Measurements from ENCODE around the gene EMILIN1.

EMILIN1 gene

GRCh38 chr2:27081984-27082772, 3.8 kb downstream of the EMILIN1 start:
- Histone ChIP-seq H3K9me3 (ENCODE audit: control insufficient read depth, insufficient read depth, low read length) (no peaks in the 10 kb centered on the region), H3K4me3 (ENCODE audit: low read depth, low read length) (no peak overlapping the region), H3K9ac (ENCODE audit: low read depth, low read length) (no peak overlapping the region), H3K4me1 (ENCODE audit: control insufficient read depth, insufficient read depth, low read length) (peaks cover 15% of the 10 kb centered on the region), H3K36me3 (ENCODE audit: control insufficient read depth, insufficient read depth, low read length) (no peaks in the 10 kb centered on the region), H3K27me3 (ENCODE audit: control insufficient read depth, insufficient read depth, low read length) (peaks cover 12% of the 10 kb centered on the region), H3K27ac (ENCODE audit: low read depth, low read length) (no peak overlapping the region)

GRCh38 chr2:27082773-27083409, 4.5 kb downstream of the EMILIN1 start:
- no peaks in the 10 kb centered on the region for H3K9me3 ChIP-seq (ENCODE audit: control insufficient read depth, insufficient read depth, low read length)
- no peak overlapping the region for H3K27ac ChIP-seq (ENCODE audit: low read depth, low read length)
- no peak overlapping the region for H3K4me3 ChIP-seq (ENCODE audit: low read depth, low read length)
- H3K9ac ChIP-seq (ENCODE audit: low read depth, low read length): no peak overlapping the region
- H3K36me3 ChIP-seq (ENCODE audit: control insufficient read depth, insufficient read depth, low read length): no peaks in the 10 kb centered on the region
- peaks cover 15% of the 10 kb centered on the region for H3K4me1 ChIP-seq (ENCODE audit: control insufficient read depth, insufficient read depth, low read length)
- H3K27me3 ChIP-seq (ENCODE audit: control insufficient read depth, insufficient read depth, low read length): peaks cover 16% of the 10 kb centered on the region

- Histone ChIP-seq H3K36me3 (ENCODE audit: control insufficient read depth, insufficient read depth, low read length) (no peaks in the 10 kb centered on the region), H3K27me3 (ENCODE audit: control insufficient read depth, insufficient read depth, low read length) (peaks cover 16% of the 10 kb centered on the region), H3K4me1 (ENCODE audit: control insufficient read depth, insufficient read depth, low read length) (peaks cover 11% of the 10 kb centered on the region), H3K4me3 (ENCODE audit: low read depth, low read length) (no peak overlapping the region), H3K9me3 (ENCODE audit: control insufficient read depth, insufficient read depth, low read length) (no peaks in the 10 kb centered on the region), H3K27ac (ENCODE audit: low read depth, low read length) (no peak overlapping the region), H3K9ac (ENCODE audit: low read depth, low read length) (no peak overlapping the region)
Measured at GRCh38 chr2:27083410-27084296, 5.2 kb downstream of the EMILIN1 start.

GRCh38 chr2:27084297-27085061, 6.1 kb downstream of the EMILIN1 start:
- H3K9ac ChIP-seq (ENCODE audit: low read depth, low read length): no peak overlapping the region
- H3K27me3 ChIP-seq (ENCODE audit: control insufficient read depth, insufficient read depth, low read length): peaks cover 16% of the 10 kb centered on the region
- no peaks in the 10 kb centered on the region for H3K36me3 ChIP-seq (ENCODE audit: control insufficient read depth, insufficient read depth, low read length)
- peaks cover 8% of the 10 kb centered on the region; the same call in 1 of the 2 replicates for H3K4me1 ChIP-seq (ENCODE audit: control insufficient read depth, insufficient read depth, low read length)
- H3K27ac ChIP-seq (ENCODE audit: low read depth, low read length): no peak overlapping the region
- no peaks in the 10 kb centered on the region for H3K9me3 ChIP-seq (ENCODE audit: control insufficient read depth, insufficient read depth, low read length)
- H3K4me3 ChIP-seq (ENCODE audit: low read depth, low read length): no peak overlapping the region

- Histone ChIP-seq H3K9me3 (ENCODE audit: control insufficient read depth, insufficient read depth, low read length) (no peaks in the 10 kb centered on the region), H3K4me1 (ENCODE audit: control insufficient read depth, insufficient read depth, low read length) (peaks cover 8% of the 10 kb centered on the region; the same call in 1 of the 2 replicates), H3K27ac (ENCODE audit: low read depth, low read length) (no peak overlapping the region), H3K4me3 (ENCODE audit: low read depth, low read length) (peak overlapping the region; percentile 76), H3K36me3 (ENCODE audit: control insufficient read depth, insufficient read depth, low read length) (no peaks in the 10 kb centered on the region), H3K9ac (ENCODE audit: low read depth, low read length) (no peak overlapping the region), H3K27me3 (ENCODE audit: control insufficient read depth, insufficient read depth, low read length) (peaks cover 16% of the 10 kb centered on the region)
Measured at GRCh38 chr2:27085062-27085672, 6.8 kb downstream of the EMILIN1 start.

- Histone ChIP-seq H3K27ac (ENCODE audit: low read depth, low read length) (no peak overlapping the region), H3K4me1 (ENCODE audit: control insufficient read depth, insufficient read depth, low read length) (peaks cover 8% of the 10 kb centered on the region; the same call in 1 of the 2 replicates)
Measured at GRCh38 chr2:27085673-27086089, 7.3 kb downstream of the EMILIN1 start.

GRCh38 chr2:27086090-27086723, 7.8 kb downstream of the EMILIN1 start:
- Histone ChIP-seq H3K36me3 (ENCODE audit: control insufficient read depth, insufficient read depth, low read length) (no peaks in the 10 kb centered on the region), H3K4me3 (ENCODE audit: low read depth, low read length) (peak overlapping the region; percentile 76), H3K27me3 (ENCODE audit: control insufficient read depth, insufficient read depth, low read length) (peaks cover 16% of the 10 kb centered on the region), H3K27ac (ENCODE audit: low read depth, low read length) (peak overlapping the region; percentile 75), H3K4me1 (ENCODE audit: control insufficient read depth, insufficient read depth, low read length) (peaks cover 8% of the 10 kb centered on the region; the same call in 1 of the 2 replicates), H3K9me3 (ENCODE audit: control insufficient read depth, insufficient read depth, low read length) (no peaks in the 10 kb centered on the region), H3K9ac (ENCODE audit: low read depth, low read length) (peak overlapping the region; percentile 57; the same call in 1 of the 2 replicates)

More at GRCh38 chr2:27085673-27086089, 7.3 kb downstream of the EMILIN1 start:
- Histone ChIP-seq H3K9ac (ENCODE audit: low read depth, low read length) (peak overlapping the region; percentile 57; the same call in 1 of the 2 replicates), H3K9me3 (ENCODE audit: control insufficient read depth, insufficient read depth, low read length) (no peaks in the 10 kb centered on the region), H3K36me3 (ENCODE audit: control insufficient read depth, insufficient read depth, low read length) (no peaks in the 10 kb centered on the region), H3K27me3 (ENCODE audit: control insufficient read depth, insufficient read depth, low read length) (peaks cover 16% of the 10 kb centered on the region), H3K4me3 (ENCODE audit: low read depth, low read length) (peak overlapping the region; percentile 76)

- Histone ChIP-seq H3K4me1 (ENCODE audit: control insufficient read depth, insufficient read depth, low read length) (0 out of 2 replicates have a peak, but pooled peaks cover 5% of the 10 kb centered on the region), H3K27me3 (ENCODE audit: control insufficient read depth, insufficient read depth, low read length) (peaks cover 16% of the 10 kb centered on the region), H3K27ac (ENCODE audit: low read depth, low read length) (peak within 1 kb of the TSS; percentile 75), H3K9me3 (ENCODE audit: control insufficient read depth, insufficient read depth, low read length) (no peaks in the 10 kb centered on the region), H3K4me3 (ENCODE audit: low read depth, low read length) (peak within 1 kb of the TSS; percentile 76), H3K9ac (ENCODE audit: low read depth, low read length) (peak within 1 kb of the TSS; percentile 57; the same call in 1 of the 2 replicates), H3K36me3 (ENCODE audit: control insufficient read depth, insufficient read depth, low read length) (no peaks in the 10 kb centered on the region)
Measured at GRCh38 chr2:27086724-27087593, 8.5 kb downstream of the EMILIN1 start, which contains the start of gene KHK. Gene KHK, plus strand, starts transcription at chr2:27086772. Its CDS starts 488 bp downstream, at chr2:27087260.

Data from HUES48 (cell line).